ENCODE measurements around the gene CCDC91.

CCDC91 gene

DNA sequence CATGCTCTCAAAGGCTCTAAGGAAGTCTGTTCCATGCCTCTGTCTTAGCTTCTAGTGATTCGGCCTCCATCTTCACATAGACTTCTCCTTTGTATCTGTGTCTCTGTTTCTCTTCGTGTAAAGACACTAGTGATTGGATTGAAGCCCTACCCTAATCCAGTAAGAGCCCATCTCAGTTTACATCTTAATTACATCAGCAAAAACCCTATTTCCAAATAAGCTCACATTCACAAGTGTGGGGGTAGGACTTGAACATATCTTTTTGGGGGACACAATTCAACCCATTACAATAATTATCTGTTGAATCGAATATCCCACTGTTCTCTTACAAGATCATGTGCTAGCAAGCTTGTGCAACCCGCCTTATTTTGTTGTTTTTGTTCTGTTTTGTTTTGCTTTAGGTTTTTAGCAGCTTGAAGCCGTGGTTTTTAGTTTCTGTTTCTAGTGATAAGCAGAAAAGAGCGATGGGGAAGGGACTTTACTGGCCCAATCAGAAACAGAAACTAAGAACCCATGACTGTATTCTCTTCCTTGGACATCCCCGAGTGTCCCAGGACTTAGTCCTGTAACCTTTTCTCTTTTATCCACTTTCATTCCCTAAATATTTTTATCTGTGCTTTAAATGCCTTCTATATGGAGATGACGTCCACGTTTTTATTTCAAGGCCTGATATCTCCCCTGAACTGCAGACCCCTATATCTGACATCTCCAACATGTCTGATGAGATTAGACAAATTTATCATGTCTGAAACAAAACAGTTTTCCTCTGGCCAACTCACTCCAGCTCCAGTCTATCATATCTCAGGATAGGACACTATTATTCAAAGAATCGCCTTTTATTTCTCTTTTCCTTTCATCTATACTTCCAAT, 353.0 kb downstream of the CCDC91 start:
- peak; percentile 31 for DNase-seq

DNA sequence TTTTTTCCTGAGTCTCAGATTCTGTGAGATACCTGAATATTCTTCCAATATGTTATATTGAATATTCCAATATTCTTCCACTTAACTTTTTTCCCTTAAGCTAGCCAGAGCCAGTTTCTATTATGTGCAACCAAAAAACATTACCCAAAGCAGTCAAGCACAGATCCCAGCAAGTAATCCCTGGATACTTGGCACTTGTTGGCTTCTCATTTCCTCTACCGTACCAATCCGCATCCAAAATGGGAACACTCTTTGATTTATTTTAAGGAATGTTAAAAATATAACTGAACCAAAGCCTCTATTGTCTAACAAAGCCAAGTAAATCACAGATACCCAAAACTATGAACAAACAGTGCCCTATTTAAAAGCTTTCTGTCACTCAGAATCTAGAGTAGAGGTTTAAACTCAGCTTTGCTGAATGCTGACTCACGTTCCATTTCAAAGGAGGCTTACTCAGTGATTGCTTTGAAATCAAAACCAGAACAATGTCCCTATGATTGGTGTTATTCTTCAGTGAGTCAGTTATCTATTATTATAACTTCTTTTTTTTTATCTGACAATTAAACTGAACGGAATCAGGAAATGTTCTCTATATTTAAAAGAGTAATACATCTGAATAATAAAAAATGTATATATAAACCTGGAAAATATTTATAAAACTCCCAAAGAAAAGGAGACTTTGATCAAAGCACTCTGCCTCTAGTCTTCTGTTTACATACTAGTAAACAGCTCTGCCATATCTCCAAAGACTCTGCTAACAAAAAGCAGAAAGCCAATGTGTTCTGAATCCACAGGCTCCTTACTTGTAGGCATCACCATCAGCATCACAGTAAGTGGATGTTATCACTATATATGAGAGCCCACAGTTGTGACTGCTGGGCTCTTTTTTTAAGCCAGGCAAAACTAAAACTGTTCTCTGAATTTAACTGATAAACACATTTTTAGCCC, 360.8 kb downstream of the CCDC91 start:
- DNase-seq = no peak

DNA sequence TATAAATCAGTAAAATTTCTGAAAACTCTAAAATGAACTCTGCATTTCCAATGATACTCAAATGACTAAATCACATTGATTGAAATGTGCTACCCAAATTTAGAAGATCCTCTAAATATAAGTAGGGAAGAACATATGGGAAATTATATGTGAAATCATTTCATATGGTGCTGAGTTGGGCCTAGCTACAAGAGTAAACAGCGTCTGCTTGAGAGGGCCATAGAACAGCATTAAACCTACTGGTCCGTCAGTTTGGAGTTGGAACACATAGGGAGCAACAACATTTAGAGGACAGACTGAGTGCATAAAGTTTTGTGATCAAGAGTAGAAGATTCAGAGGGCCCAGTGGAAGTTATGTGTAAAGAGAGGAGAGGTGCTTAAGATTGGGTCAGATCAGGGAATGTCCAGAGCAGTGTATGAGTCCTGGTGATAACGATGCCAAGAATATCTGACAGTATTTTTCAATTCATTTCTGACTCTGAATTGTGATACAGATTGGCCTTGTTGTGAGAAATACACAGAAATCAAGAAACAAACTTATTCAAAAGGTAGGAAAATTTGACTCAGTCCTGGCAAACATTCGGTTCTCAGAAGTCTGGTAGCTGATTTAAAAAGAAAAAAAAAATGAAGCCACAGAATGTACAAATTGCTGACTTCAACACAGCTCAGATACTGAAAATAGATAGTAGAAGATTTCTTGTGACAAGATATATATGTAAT, 362.2 kb downstream of the CCDC91 start:
- no peak for DNase-seq

DNA sequence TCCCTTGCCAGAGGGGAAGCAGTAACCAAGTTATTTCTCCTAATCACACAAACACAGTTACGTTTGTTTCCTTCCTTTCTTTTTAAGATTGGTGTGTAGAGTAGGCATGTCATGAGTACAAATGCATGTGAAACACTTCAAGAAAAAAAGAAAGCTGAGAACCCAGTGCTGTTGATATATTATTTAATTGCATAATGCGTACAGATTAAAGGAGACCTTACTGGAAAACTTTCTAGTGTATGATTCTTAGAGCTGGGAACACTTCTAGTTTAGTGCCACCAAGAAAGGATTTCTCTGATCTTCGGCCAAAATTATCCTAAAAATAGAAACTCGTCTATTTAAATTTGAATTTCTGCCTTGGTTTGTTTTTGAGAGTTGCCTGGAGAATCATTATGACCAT, 365.5 kb downstream of the CCDC91 start:
- DNase-seq = no peak

DNA sequence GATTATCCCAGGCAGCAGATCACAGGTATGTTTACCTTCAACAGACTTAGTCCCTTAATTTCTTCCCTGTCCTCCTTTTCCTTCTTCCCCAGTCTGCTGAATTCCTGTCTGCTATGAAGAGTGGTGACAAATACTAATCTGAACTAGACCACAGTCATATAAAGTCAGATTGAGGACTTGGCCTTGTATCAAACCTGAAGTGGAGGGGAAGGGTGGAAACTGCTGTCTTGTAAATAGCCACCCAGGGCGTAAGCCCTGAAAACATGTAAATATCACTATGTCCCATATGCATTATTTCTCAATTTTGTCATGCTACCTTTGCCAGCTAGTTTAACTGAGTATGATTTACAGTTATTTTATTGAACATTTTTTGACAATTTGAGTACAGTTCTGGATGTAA, 368.0 kb downstream of the CCDC91 start:
- DNase-seq = no peak

DNA sequence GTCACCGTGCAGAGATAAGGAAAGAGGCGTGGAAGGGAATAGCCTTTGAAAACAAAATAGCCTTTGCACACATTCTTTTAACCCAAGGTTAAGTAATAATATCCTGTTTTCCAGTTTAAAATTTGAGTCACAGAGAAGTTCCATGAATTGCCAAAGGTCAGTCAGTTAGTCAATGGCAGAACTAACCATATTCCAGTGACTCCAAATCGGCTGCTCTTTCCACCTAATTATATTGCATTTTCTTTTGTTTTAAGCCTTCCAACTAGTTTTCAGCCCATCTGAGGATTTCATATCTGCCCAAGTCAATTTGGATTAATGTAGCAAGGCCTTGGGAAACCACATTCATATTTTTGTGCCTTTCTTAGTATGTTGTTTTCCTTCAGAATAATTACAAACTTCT, 373.0 kb downstream of the CCDC91 start:
- no peak for DNase-seq

DNA sequence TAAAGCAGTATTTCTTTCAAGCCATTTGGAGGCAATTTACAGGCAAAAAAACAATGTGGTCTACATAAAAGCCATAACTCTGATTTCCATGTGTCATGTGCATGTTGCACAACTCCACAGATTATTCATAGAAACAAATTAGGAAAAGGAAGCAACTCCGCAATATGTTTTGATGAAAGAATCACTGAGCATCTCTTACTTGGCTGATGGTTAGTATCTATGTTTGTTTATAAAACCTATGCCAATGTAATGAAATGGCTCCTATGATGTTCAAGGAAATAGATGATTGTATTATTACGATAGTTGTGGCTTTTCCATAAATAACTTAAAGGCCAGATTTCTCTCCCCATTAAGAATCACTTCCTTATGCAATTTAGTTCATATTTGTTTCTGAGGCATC, 373.7 kb downstream of the CCDC91 start:
- no peak for DNase-seq

DNA sequence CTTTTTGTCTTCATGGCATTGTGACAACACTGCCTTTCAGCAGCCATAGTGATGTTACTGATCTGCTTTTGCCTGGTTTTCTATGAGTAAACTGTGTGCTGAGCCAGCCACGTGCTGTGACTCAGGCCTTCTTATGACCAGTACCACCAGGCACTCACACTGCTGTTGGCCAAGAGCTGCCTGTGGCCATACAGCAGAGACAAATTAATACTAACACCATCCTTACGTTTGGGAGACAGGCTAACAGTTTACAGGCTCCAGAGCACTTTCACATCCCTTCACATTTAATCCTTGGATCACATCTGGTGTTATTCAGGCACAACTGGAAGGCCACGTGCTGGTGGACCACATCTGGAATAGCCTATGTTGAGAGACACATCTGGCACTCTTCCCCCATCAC, 377.9 kb downstream of the CCDC91 start:
- no peak for DNase-seq

DNA sequence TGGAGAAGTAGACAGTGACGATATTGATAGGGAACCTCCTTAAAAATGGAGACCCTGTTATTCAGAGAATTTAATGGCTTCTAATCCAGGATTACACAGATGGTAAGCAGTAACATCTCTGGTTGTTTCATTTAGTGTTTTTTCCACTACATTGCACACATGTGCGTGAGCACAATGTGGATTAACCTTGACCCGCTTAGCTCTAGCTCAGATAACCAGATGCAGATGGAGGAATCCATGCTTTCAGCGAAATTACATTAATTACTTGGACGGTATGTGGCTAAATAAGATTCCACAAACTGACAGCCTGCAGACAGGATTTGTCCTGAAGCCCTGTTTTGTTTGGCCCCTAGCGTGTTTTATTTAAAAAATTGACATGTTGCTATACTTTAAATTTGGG, 378.4 kb downstream of the CCDC91 start:
- DNase-seq = no peak

DNA sequence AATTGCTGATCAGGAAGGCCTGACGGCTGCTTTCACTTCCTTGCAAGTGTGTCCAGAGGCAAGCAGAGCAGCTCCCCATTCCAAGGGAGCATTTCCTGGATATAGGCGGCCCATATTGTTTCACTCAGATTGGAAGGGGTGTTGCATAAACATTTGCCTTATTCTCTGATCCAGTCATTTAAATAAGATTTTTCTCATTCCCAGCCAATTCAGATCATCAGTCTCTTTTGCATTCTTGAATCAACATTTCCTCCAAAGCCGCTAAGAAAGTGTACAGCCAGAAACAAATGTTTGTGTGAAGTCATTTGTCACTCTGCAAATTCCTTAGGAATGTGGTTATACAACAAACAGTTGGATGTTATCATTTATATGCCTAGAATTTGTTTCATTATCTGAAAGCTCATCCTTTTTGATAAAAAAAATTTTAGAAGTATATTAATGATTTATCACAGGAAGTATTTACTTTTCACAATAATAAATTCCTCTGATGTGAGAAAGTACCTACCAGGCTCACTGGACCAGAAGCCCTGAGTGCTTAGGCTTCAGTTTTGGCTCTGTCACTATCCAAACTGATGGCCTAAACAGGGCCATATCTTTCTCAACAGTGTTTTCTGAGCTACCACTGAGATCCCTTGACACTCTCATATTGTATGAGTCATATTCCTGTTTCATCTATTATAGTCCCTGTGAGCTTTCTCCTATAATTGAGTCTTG, 379.6 kb downstream of the CCDC91 start:
- no peak for DNase-seq

DNA sequence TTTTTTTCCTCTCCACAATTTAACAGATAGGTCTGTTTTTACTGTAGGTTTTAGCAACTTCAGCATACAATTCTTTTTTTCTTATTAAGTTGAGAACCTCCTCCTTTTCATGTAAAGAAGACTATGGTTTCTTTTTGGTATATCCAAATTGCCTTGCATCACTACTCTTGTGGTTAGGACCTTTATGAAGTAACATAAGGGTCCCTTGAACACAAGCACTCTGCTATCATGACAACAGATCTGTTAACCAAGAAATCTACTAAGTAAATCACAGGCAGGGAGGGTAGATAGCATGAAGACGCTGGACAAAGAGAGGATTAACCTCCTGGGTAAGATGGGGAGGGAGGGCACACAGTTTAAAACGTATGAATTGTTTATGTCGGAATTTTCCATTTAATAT, 380.6 kb downstream of the CCDC91 start:
- no peak for DNase-seq

DNA sequence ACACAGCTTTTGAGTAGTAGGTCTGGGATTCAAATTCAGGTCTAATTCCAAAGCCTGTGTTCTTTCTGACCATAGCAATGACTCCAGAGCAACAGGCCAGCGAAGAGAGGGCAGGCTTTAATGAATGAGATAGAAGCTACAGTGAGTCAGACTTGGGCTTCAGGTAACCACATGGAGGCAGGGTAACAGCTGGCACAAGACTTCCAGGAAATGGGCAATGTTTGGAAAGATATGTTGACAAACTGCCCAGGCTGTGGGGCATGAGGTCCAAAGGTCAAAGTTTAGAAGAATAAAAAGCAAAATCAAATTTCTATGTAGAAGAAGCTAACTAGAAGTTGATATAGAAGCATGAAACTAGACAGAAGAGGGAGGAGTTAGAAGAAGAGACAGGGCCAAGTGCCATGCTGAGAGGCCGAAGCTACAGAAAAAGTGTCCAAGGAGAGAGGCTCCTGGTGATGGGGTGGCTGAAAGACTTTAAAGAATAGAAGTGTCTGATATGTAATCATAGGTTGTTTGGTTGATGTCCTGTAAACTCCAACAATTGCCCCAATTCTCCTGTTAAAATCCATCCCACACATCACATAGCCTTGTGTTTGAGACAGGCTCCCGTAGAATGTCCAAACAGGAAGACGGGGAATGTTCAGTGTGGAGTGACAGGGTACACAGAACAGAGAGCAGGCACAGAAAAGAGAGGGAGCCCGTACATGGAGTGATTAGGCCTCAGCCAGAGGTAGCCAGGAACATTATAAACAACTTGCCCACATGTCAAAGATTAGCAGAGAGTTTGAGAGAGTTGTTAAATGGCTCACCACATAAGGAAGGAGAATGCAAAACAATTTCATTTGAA, 384.7 kb downstream of the CCDC91 start:
- DNase-seq = no peak

DNA sequence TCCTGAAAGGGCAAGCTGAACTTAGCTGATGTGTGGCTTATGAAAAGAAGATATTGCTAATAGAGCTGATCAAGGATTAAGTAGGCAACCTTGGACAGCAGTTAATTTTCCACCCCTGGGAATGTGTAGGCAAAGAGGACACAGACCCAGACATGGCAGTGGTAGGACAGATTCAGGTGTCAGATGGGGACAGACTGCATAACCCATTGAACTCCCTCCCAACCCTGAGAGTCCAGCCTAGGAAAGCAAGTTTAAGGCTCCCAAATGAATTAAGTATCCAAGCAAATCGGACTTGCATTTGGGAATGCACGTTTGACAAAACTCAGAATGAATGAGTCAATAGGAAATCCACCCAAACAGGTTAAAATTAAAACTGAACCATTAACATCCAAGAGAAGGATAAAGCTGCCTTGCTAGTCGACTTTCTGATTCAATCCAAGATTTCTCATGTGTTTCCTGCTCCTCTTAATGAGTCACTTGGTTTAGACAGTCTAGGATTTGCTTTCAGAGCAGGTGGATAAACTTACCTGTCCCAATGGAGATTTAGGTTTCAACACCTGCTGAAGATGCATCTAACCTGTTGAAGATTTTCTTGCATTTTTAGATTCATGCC, 385.4 kb downstream of the CCDC91 start:
- no peak for DNase-seq

DNA sequence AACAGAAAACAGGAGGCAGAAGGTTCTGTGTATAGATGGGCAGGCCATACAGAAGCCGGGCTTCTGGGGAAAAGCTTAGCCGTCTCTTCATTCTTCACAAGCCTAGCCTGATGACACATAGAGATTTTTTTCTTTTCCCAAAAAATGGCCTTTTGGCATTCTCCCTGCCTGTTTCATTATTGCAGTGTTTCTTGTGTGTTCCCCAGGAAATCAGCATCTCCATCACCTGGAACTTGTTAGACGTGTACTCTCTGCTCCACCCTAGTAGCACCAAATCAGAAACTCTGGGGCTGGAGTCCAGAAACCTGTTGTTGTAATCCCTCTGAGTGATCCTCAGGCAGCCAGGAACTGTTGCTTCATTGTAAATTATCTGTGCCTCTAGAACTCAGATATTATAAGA, 388.1 kb downstream of the CCDC91 start:
- DNase-seq = no peak

DNA sequence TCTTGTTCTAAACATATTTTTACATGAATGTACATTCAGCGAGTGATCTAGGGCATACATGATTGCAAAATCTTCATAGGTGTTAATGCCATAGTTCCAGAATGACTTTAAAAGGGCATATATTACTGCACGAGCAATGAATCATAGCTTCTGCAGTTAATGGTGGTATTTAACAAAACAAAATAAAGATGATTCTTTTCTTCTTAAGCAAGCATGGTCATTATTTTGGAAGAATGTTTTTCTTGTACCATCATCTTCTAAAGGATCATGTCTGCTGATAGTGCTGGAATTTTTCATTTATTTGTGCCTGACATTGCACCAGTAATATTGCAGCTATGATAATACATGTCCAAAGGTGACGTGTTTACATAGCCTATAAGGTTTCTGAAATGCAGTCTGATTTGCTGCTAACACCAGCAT, 388.6 kb downstream of the CCDC91 start:
- DNase-seq = no peak

DNA sequence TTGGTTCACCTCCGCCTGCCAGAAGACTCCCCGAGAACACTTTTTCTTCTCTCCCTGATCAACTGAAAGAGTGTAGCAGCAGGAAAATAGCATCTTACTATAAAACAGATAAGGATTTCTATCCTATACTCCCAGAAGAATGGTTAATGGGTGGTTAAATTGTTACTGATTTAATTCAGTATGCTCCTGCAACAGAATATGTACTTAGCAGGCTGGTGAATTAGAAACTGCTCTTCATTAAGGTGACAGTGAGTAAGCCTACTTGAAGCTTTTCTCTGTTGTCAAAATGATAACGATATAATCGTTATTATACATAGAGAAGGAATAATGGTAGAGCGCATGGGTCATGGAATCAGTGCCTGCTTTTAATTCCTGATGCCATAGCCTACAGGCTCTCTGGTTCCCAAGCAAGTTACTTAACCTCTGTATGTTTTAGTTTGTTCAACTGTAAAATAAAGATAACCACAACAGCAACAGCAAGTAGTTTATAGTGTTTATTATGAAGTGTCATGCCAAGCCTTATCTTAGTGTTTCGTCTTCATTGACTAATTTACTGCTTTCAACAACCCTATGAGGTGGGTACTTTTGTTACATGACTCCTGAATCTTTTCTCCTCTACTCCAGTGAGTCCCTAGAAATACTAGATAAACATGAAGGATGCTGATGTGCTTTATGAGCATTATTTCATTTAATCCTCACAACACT, 392.6 kb downstream of the CCDC91 start:
- DNase-seq = no peak

DNA sequence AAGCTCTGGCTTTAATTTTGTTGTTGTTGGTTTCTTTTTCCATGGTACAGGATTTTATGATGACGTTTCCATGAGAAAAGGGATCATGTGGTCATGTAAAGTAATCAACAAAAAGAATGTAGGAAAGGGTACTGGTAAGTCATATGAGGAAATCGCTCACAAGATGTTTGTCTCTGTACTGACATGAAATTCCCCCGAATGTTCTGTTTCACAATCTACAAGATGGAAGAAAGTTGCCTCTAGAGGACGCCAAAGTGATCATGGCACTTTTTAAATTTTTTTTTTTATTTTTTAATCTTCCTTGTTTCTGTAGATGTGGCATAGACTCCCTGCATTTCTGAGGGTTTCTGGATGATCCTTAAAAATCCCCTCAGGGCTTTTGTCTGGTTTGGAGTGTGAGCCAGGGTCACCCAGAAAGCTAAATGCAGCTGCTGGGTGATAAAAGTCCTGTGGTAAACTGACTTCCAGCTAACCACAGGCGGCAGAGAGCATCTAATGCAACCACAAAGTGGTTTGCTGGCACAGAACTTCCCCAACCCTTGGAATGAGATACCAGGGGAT, 393.5 kb downstream of the CCDC91 start:
- DNase-seq = no peak

DNA sequence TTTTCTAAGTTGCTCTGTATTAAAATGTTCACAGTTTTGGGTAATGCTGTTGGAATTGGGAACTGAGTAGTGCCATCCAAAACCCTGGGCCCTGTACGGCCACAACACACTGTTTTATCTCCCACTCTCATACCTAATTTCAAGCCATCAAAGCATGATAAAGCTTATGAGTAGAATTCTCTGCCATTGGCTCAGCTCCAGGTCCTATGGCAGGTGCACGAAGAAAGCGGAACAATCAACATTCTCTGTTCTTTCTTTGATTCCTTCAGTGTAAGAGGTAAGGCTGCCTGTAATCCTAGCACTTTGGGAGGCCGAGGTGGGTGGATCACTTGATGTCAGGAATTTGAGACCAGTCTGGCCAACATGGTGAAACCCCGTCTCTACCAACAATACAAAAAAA, 394.9 kb downstream of the CCDC91 start:
- no peak for DNase-seq

DNA sequence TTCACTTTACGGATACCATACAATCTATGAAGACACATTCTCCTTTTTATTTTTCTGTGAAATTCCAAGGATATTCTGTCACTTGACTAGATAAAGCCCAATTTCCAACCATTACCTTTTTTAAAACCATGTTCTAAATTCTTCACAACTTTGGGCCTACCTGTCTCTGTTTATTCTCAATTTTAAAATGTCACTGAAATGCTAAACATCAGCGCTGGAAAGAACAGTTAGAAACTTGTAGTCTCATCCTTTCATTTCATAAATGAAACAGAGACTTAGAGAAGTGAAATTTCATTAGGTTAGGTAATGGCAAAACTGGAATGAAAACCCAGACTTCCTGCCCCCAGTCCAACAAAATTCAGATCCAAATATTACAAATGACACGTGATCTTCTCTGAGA, 396.2 kb downstream of the CCDC91 start:
- DNase-seq = no peak

DNA sequence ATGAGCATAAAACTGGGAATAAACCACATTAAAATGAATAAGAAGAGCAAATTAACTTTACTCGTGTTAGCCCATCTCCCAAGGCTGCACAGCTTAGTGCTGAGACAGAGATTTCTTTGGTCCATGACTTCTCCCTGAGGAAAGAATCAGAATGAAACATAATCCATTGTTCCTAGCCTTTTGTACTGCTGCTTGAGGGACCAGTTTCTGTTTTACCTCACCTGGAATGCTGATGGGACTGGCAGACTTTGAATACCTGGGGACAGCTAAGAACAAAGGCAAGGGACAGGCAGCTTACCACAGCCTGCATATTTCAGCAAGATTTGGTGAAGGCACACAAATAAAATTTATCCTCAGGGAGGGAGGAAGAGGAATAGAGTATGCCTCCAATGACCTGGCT, 401.6 kb downstream of the CCDC91 start:
- DNase-seq = no peak

All from CD4-positive, alpha-beta T cell treated with Interleukin-4 for 4 hours (primary cell).